GM21423 (cell line): ENCODE data around the gene TUBA8.
"Not testable (repeated sequence)": the region's sequence is repeated elsewhere in the genome, so short reads cannot be mapped to it uniquely, and the experiment has no call there.

Experiments
- ATAC-seq: cut with Tn5 transposase; IDR thresholded peaks from one replicate; pipeline ENCODE4 v1.9.1; 2021; ENCODE audit warnings: mild to moderate bottlenecking, moderate library complexity; ENCODE audit not compliant: unreplicated experiment

Gene TUBA8

DNA sequence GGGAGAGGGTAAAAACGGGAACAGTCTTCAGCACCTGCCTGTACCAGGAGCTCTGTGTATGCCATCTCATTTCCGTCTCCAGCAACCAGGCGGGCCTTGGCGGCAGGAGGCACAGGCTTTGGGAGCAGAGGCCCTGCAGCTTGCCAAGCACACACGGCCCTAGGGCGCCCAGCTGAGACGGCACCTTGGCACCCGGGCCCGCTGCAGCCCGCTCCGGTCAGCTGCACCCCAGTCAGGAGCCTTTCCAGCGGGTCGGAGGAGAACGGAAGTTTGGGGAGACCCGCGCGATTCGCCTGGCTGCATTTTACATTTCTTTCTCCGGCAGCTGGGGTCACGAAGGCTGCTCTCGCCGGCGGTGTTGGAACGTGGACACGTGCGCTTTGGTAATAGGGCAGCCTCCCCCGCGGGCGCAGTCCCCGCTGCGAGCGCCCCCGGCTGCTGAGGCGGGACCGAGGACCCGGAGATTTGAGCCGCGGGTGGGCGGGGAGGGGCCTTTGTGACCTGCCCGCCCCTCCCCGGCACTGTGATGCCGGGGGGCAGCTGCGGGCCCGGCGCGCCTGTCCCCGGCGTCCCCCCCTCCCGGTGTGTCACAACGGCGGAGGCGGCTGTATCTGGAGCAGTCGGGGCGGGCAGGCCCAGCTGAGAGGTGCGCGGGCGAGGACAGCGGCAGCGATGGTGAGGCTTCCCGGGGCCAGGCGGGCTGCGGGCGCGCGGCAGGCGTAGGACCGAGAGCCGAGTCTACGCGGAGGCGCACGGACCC, at the start of gene TUBA8:
Gene TUBA8, plus strand, starts transcription at position 616 of the 760 bp plus-strand sequence. Its CDS starts 57 bp downstream, at position 673.
- peak; percentile 41 for ATAC-seq

DNA sequence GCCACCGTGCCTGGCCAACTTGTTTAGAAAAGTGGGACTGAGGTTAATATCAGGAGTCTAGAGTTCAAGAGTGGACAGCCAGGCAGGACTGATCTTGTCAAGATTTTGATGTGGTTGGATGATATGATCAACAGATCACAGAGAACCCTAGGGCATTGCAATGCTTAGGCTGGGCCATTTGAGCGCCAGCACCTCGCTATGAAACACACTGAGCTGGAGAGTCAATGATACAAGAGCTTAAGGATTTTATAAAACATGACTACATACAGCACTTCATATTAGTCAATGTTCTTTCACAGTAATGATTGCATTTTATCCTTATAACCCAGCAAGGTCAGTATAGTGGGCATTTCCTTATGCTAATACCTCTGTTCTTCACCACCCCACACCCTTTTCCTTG, 48.2 kb upstream of the TUBA8 start:
- ATAC-seq, result no peak

DNA sequence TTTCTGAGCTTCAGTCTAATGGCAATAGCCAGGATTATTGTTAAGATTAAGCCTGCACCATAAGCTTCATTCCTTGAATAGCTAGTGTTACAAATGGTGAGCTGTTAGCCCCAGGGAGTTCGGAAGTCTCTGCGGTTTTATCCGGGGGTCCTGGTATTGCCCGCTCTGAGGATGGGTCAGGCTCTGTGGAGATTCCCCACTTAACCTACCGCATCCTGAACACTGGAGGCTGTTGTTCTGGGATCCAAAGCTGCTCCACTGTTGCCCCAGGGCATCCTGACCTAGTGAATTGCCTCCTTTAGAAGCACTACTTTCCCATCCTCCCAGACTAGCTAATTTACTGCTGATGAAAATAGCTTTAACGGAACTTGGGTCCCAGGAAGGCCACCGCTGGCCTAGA, 47.3 kb upstream of the TUBA8 start:
- no peak for ATAC-seq

DNA sequence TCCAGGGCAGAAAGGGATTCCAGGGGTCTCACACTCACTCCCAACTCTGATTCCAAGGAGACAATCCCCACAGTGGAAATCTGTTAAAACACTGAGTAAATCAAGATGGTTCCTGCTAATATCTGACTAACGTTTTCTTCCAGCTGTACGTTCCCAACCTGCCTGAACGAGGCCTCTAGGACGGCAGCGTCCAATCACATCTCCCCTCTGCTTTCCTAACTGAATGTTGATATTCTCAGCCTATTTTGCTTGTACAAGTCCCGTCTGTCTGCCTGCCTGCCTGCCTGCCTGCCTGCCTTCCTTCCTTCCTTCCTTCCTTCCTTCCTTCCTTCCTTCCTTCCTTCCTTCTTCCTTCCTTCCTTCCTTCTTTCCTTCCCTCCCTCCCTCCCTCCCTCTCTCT, 46.9 kb upstream of the TUBA8 start:
- ATAC-seq, result not testable (repeated sequence)

DNA sequence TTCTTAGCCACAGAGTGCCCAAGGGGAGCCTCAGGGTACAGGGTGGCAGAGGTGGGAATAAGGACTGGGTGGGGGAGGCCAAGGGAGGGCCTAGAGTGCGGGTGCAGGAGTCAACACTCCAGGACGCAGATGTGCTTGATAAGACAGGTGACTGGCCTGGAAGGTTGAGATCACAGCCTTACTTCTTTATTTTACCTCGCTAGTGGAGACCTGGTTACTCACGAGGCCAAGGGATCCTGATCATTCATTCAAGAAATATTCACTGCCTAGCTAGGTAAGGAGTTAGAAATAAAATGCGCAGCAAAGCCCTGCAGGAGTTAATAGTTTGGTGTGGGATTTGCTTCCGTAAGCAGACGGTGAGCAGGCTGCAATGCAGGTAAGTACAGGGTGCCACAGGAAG, 46.0 kb upstream of the TUBA8 start:
- no peak for ATAC-seq

DNA sequence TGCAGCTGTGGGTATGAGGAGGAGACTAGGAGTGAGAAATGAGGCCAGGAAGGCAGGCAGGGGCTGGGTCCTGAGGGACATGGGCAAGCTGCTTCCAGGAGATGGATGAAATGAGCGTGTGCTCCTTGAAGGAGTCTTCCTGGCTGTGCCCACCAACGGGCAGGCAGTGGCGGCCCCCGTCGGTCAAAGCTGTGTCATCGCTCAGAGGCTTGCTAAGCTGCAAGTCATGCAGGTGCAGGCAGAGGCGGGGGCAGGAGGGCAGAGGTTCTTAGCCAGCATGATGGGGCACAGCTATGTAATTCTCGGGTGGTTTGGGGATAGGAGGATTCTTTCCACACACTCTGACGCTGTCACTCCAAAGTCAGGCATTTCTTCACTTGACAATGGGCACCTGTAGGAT, 45.4 kb upstream of the TUBA8 start:
- ATAC-seq, result no peak

DNA sequence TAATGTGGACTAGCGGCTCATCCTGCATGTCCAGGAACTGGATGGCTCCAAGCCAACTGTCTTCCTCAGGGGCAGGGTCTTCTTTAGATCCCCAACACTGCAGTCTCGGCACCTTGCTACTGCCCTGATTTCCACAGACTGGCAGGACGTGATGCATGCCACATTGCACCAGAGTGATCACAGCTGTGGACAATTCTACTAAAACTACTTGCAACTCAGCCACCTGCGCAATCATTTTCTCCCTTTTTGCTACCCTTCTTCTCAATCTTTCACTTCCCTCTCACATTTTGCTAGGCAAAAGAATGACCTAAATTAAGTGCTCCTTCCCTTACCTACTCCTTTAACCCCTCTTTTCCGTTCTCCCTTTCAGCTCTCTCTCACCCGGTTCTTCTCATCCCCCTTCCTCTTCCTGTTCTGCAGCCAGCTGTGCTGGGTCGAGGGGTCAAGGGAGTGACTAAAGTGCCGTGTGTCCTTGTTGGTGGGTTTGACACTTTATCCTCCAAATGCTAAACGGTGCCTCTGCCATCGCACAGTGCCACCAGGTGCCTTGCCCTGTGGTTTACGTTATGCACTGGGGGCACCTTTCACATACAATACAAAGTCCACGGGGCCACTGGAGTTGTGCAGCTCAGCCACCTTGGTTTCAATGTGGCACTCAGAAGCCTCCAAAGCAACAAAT, 44.3 kb upstream of the TUBA8 start:
- no peak for ATAC-seq

DNA sequence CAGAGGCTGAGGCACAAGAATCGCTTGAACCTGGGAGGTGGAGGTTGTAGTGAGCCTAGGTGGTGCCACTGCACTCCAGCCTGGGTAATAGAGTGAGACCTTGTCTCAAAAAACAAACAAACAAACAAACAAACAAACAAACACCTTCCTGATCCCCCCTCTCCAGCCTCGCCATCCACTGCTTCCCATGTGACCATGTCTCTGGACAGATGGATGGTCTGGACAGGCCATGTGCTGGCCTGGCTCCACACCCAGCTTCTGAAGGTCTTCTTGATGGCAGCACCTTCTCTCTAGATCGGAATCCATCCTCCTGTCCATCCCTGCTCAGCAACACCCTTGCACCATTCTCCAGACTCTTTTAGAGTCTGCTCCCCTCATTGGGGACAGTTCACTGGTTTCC, 43.5 kb upstream of the TUBA8 start:
- ATAC-seq, result no peak

DNA sequence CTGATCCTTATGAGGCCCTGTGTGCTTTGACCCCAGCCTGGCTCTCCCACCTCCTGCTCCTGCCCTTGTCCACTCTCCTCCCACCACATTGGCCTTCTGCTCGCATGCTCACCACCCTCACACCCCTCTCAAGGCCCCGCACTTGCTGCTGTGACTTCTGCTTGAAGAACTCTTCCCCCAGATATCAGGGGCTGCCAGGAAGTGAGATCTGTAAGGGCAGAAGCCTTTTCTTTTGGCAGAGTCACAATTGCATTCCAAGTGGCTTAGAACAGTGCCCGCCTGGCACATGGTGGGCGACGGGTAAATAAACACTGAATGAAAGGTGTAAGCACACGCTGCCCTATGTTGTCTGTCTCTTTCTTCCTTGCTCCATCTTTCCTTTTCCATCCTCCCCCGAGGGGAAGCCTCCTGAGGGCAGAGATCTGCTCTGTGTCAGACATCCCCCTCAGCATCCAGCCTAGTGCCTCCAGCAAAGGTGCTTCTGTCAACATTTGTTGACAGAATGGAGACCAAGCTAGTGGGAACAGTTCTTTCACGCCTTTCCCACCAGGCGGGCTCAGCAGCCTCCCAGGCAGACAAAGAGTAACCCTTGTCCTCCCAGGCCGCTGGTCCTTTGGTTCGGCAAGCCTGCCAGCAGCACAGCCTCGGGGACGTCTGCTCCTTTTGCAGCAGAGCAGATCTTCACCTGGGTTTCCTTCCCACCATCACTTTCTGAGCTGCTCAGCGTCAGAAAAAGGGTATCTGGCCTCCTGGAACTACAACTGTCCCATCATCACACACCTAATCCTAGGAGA, 42.9 kb upstream of the TUBA8 start:
- ATAC-seq, result no peak

DNA sequence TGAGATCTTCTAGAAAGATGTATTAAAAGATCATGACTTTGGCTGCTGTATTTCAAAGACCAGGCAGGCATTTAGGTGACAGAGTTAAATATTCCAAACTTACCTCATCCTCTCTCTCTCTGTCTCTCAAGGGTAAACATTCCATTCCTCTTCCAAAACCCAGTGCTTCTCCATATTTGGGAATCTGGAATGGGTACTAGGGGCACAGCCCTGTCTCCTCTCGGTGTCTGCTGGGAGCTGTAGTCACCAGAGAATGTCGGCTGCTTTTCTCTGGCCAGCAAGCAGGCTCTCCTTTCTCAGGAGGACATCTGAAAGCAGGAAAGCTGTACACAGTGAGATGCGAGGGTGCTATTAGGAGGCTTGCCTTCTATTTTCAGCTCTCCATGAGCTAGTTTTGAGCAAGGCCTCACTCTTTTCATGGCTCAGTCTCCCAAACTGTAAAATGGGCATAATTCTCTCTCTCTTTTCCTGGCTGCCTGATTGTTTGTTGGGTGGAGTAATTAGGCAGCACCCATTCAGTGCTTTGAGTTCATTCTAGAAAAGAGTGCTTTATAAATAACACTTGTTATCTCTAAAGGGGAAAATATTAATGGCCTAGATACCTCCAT, 42.1 kb upstream of the TUBA8 start:
- ATAC-seq, result no peak

DNA sequence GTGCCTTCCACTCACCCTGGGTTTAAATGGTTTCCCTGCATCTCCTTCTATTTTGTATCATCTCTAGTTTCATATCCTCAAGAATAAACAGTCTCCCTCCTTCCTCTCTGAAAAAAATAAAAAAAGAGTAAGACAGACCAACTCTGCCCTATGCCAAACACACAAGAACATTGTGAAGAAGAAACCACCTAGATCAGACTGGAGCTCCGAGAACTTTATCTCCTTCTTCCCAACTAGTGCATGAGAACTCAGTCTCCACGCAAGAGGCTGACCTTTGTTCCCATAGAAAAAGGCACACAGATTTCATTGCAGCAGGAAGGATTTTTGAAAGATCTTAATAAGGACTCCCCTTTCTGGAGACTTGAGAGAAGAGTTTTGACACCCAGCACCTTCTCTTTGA, 41.6 kb upstream of the TUBA8 start:
- no peak for ATAC-seq

DNA sequence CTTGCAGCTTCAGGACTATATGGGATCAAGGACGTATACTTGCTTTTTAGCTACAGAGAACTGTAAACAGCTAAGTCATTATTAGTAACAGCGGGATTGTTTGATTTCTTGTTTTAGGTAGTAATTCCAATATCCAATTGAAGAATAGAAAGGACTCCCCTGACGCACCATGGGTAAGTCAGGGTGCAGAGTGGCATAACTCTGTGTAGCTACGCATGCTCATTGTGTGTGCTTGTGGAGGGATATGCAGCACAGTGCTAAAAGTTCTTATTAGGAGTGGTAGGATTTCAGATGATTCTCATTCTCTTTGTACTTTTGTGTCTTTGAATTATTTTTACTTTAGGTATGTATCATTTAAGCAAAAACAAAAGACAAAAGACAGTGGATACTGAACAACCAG, 40.6 kb upstream of the TUBA8 start:
- no peak for ATAC-seq

DNA sequence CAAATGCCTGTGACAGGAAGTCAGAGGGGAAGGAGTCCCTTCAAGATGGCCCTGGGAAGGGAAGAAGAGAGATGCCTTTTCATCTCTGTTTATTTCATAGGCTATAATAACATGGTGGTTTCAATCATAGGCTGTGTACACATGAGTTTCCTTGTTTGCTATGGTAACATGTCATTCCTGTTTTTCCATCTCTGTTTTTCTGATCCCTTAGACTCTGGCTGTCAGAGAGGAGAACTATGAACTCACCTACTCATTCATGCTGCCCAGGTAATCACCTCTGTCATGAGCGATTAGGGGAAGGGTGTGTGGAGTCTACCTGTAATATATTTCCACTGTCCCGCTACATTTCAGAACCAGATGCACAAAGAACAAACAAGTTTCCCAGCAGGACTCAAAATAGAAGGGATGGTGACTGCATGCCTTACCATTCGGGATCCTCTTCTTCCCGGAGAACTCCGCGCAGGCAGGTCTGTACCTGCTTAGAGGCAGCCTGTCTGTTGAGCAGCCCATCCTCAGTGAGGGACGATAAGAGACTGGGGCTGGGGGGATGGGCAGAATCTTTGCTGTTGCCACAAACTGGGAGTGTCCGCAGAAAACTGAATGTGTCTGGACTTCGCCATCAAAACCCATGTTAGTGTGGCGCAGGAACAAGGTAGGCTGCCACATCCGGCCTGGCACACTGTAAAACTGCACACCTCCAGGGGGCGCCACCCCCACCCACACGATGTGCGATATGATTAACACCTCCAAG, 39.9 kb upstream of the TUBA8 start:
- ATAC-seq, result no peak

DNA sequence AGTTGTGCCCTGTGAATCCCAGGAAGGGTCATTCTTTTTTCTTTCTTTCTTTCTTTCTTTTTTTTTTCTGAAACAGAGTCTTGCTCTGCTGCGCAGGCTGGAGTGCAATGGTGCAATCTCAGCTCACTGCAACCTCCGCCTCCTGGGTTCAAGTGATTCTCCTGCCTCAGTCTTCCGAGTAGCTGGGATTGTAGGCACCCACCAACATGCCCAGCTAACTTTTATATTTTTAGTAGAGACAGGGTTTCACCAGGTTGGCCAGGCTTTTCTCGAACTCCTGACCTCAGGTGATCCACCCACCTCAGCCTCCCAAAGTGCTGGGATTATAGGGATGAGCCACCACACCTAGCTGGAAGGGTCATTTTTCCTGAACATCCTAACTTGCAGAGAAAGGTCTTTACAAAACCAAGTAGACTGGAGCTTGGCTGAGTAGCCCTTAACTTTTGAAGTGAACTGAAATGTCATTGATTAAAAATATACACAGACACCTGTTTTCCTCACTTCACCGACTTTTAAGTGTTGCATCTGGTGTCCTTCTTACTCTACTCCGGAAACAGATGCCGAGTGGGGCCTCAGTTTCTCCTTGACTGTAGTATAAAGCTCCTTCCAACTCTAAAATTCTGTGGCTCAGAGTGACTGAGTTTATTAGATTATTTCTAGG, 39.2 kb upstream of the TUBA8 start:
- not testable (repeated sequence) for ATAC-seq

DNA sequence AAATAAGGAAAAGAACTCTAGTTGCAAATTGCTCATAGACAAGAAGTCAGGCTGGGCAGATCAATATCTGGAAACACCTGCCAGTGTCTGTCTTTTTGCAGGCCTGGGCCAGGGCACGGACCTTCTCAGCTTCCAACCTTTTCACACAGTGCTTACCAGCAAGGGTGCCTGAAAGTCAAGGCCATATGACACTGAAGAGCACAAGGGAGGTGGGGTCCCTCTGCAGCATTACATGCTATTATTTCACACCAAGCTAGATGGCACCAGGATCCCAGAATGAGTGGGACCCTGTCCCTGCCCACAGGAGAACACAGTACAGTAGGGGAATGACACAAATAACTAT, 38.7 kb upstream of the TUBA8 start:
- no peak for ATAC-seq

DNA sequence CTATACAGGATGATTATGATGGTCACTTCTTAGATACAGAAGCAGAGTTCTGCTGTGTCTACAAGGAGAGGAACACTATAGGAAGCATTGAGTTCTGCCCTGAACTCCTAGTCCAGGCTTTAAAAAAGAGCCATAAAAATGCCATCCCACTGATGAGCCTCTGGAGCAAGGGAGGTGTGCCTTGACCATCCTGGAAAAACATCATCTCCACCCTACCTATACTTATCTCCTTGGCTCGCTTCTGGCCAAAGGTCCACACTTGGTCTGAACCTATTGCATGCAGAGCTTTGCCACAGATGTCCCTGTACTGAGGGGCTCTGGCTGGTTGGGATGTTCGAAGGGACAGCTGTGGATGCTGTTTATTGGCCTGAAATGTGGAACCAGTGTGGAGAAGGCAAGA, 37.1 kb upstream of the TUBA8 start:
- no peak for ATAC-seq

DNA sequence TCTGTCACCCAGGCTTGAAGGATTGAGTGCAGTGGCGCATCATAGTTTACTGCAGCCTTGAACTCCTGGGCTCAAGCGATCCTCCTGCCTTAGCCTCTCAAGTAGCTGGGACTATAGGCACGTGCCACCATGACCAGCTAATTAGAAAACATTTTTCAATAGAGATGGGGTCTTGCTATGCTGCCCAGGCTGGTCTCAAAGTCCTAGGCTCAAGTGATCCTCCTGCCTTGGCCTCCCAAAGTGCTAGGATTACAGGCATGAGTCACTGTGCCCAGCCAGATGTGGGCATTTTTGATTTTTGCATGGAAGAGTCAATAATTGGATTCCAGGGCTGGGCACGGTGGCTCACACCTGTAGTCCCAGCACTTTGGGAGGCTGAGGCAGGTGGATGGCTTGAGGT, 36.7 kb upstream of the TUBA8 start:
- ATAC-seq, result not testable (repeated sequence)

DNA sequence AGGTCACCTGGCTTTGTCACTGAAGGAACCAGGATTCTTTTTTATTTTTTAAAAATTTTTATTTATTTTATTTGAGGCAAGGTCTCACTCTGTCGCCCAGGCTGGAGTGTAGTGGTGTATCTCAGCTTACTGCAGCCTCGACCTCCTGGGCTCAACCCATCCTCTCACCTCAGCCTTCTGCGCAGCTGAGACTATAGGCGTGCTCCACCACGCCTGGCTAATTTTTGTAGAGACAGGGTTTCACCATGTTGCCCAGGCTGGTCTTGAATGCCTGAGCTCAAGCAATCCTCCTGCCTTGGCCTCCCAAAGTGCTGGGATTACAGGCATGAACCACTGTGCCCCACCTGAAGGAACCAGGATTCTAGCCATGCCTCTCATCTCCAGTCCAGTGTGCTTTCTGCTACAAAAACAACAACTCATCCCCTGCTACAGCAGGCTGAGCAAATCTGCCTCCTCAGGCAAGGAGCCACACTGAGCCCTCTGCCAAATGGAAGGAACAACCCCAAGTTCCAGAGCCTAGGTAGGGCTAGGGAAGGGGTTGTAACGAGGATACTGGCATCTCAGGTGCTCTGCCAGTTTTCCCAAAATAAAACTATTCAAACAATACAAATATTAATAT, 35.4 kb upstream of the TUBA8 start:
- no peak for ATAC-seq

DNA sequence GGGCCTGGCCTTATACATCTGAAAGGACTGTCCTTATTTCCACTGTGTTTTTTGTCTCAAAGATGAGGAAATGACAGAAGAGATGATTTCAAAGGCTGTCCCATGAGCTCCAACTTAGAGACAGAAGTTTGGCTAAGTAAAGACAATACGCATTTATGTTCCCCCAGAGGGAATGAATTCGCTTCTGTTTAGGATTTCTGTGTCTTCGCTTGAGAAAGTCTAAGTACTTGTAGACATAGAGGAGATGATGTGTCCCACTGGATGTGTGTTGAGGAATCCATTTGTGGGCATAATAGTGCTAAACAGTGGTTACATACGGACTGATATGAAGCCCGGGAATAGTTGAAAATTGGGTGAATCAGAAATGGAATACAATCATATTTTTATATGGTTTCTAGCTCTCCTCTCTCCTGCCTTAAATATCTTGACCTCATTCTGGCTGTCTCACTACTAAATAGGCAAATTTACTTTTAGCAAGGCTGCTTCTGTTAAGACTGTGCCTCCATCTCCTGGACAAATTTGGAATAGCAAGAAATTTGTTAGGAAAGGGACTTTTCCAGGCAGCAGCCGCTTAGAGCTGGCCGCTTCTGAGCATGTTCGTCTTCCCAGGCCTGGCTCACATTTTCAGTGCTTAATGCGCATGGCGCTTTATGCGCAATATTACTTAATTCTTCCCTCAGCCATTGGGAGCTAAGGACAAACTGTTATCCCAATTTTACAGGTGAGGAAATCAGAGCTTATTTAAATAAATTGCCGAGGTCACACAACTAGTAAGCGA, 34.7 kb upstream of the TUBA8 start:
- no peak for ATAC-seq
